GM23338 (cell line): Measurements from ENCODE around the gene PIRT. TPM values are rescaled to one million over a fixed set of nuclear protein-coding genes. Genes with fewer than 3 reads are reported as not detected.

ENCODE experiments used
- ATAC-seq: fragments of 200-7000 bp; cut with Tn5 transposase; 3 replicates; pipeline ENCODE4 v1.9.1; 2020
- DNase-seq: peaks from one replicate; pipeline ENCODE4 v3.0.0-alpha.2; 2015; ENCODE audit warnings: low spot score
- H2AFZ ChIP-seq: fragments of 200-600 bp; sonication (generic); 2 replicates; pipeline ENCODE4 v1.8.0; 2016; ENCODE audit warnings: antibody characterized with exemption, mild to moderate bottlenecking, moderate library complexity
- H3F3A ChIP-seq: fragments of 200-600 bp; sonication (generic); replicated peaks from 2 replicates; pipeline ENCODE4 v1.8.0; 2017; ENCODE audit warnings: antibody characterized with exemption, mixed run types, low read depth
- H3K27ac ChIP-seq: fragments of 200-600 bp; sonication (generic); 2 replicates; pipeline ENCODE4 v1.6.1; 2016; ENCODE audit warnings: low read depth
- H3K27me3 ChIP-seq: fragments of 200-600 bp; sonication (generic); 2 replicates; pipeline ENCODE4 v1.8.0; 2016; ENCODE audit warnings: mild to moderate bottlenecking, mixed run types, moderate library complexity; ENCODE audit not compliant: insufficient read depth
- H3K36me3 ChIP-seq: fragments of 200-600 bp; sonication (generic); 2 replicates; pipeline ENCODE4 v1.8.0; 2016; ENCODE audit warnings: mild to moderate bottlenecking; ENCODE audit not compliant: insufficient read depth
- H3K4me1 ChIP-seq: fragments of 200-600 bp; sonication (generic); 2 replicates; pipeline ENCODE4 v1.8.0; 2016; ENCODE audit warnings: mild to moderate bottlenecking, moderate library complexity; ENCODE audit not compliant: insufficient read depth
- H3K4me2 ChIP-seq: fragments of 200-600 bp; sonication (generic); 2 replicates; pipeline ENCODE4 v1.7.1; 2017; ENCODE audit warnings: mixed run types
- H3K4me3 ChIP-seq: fragments of 200-600 bp; sonication (generic); 2 replicates; pipeline ENCODE4 v1.6.1; 2016; ENCODE audit warnings: mixed run types
- H3K79me2 ChIP-seq: fragments of 200-600 bp; sonication (generic); replicated peaks from 2 replicates; pipeline ENCODE4 v1.8.0; 2017; ENCODE audit warnings: mild to moderate bottlenecking; ENCODE audit not compliant: insufficient read depth
- H3K9me2 ChIP-seq: fragments of 200-600 bp; sonication (generic); 2 replicates; pipeline ENCODE4 v1.8.0; 2017; ENCODE audit not compliant: insufficient read depth
- H4K20me1 ChIP-seq: fragments of 200-600 bp; sonication (generic); replicated peaks from 2 replicates; pipeline ENCODE4 v1.8.0; 2017; ENCODE audit warnings: mild to moderate bottlenecking; ENCODE audit not compliant: insufficient read depth
- H3K27ac Mint-ChIP-seq: 2 replicates; pipeline ENCODE4 v1.8.0; 2020; ENCODE audit warnings: inconsistent platforms, mild to moderate bottlenecking, moderate library complexity, mixed read lengths
- H3K27me3 Mint-ChIP-seq: 3 replicates; pipeline ENCODE4 v1.8.0; 2022; ENCODE audit warnings: low read depth, mild to moderate bottlenecking, moderate library complexity, mixed read lengths, inconsistent platforms; ENCODE audit not compliant: insufficient read depth, poor library complexity
- H3K36me3 Mint-ChIP-seq: 3 replicates; pipeline ENCODE4 v1.8.0; 2021; ENCODE audit warnings: low read depth, mild to moderate bottlenecking, inconsistent platforms, moderate library complexity, mixed read lengths
- H3K4me1 Mint-ChIP-seq: 3 replicates; pipeline ENCODE4 v1.8.0; 2020; ENCODE audit warnings: mild to moderate bottlenecking, inconsistent platforms, mixed read lengths
- H3K4me3 Mint-ChIP-seq: 3 replicates; pipeline ENCODE4 v1.8.0; 2021; ENCODE audit warnings: moderate library complexity, mild to moderate bottlenecking, inconsistent platforms, mixed read lengths
- H3K9me3 Mint-ChIP-seq: 3 replicates; pipeline ENCODE4 v1.8.0; 2020; ENCODE audit warnings: moderate library complexity, mild to moderate bottlenecking, inconsistent platforms, mixed read lengths
- CREB1 ChIP-seq: fragments of 250-450 bp; sonication (Bioruptor Pico); IDR thresholded peaks from 2 replicates; pipeline ENCODE4 v1.5.0; 2020; ENCODE audit warnings: low read depth, mild to moderate bottlenecking, moderate library complexity
- EZH2 ChIP-seq: fragments of 200-600 bp; sonication (generic); IDR thresholded peaks from one replicate; pipeline ENCODE4 v1.8.0; 2017; ENCODE audit warnings: antibody characterized with exemption, mild to moderate bottlenecking, low read depth; ENCODE audit not compliant: unreplicated experiment
- EZH2phosphoT487 ChIP-seq: fragments of 200-600 bp; sonication (generic); IDR thresholded peaks from one replicate; pipeline ENCODE4 v1.8.1; 2018; ENCODE audit warnings: antibody characterized with exemption; ENCODE audit not compliant: unreplicated experiment
- JUNB ChIP-seq: IDR thresholded peaks from one replicate; pipeline ENCODE4 v1.6.1; 2016; ENCODE audit warnings: antibody characterized with exemption; ENCODE audit not compliant: unreplicated experiment
- NANOG ChIP-seq: IDR thresholded peaks from 2 replicates; pipeline ENCODE4 v1.6.1; 2016; ENCODE audit warnings: antibody characterized with exemption, borderline replicate concordance
- POLR2AphosphoS5 ChIP-seq: IDR thresholded peaks from 2 replicates; pipeline ENCODE4 v1.6.1; 2016; ENCODE audit warnings: antibody characterized with exemption, low read depth
- STAT1 ChIP-seq: IDR thresholded peaks from one replicate; pipeline ENCODE4 v1.6.1; 2016; ENCODE audit warnings: antibody characterized with exemption; ENCODE audit not compliant: unreplicated experiment
- ZNF114 ChIP-seq: fragments of 250-450 bp; sonication (Bioruptor Pico); IDR thresholded peaks from 2 replicates; pipeline ENCODE4 v1.5.0; 2020; ENCODE audit warnings: mild to moderate bottlenecking, moderate library complexity
- ZNF331 ChIP-seq: fragments of 250-450 bp; sonication (Bioruptor Pico); IDR thresholded peaks from 2 replicates; pipeline ENCODE4 v1.5.0; 2020; ENCODE audit warnings: low read depth, mild to moderate bottlenecking, moderate library complexity
- polyA plus RNA-seq: library from polyadenylated mRNA; unstranded; fragments of >200 nt; fragmentation: Nextera tagmentation; extraction: Ambion mirVana; gene quantifications from 2 replicates; pipeline ENCODE4 v1.2.1, GENCODE V29; 2016
- total RNA-seq: library from RNA; depleted of rRNA; stranded (reverse); fragments of >200 nt; shearing (Covaris generic); gene quantifications from 2 replicates; pipeline ENCODE4 v1.2.3, GENCODE V29; 2014
- TF ChIP-seq, protein P1 (sequence below): IDR thresholded peaks from one replicate; pipeline ENCODE4 v1.6.1; 2018; ENCODE audit warnings: antibody characterized with exemption; ENCODE audit not compliant: unreplicated experiment
- TF ChIP-seq, protein P2 (sequence below): IDR thresholded peaks from 2 replicates; pipeline ENCODE4 v1.6.1; 2016; ENCODE audit warnings: antibody characterized with exemption
- TF ChIP-seq, protein P3 (sequence below), 2 experiments: fragments of 200-600 bp in 1 of 2; sonication (generic) in 1 of 2; conservative IDR thresholded peaks; 2 replicates each; pipeline versions ENCODE4 v1.5.1 to v1.6.1; 2016 to 2017; ENCODE audit warnings: antibody characterized with exemption in 2 of 2, low read depth in 2 of 2, mild to moderate bottlenecking in 2 of 2, moderate library complexity in 1 of 2
- TF ChIP-seq, protein P4 (sequence below): fragments of 250-450 bp; sonication (Bioruptor Pico); IDR thresholded peaks from 2 replicates; pipeline ENCODE4 v1.5.0; 2020; ENCODE audit warnings: mild to moderate bottlenecking, moderate library complexity

PIRT gene
- total and polyA plus RNA-seq, 2 experiments from 2014 or later, result not detected

- peaks cover 14% of the 10 kb centered on the region; the same call in 2 of the 3 replicates for H3K36me3 Mint-ChIP-seq
- DNase-seq, result no peak
- H3K79me2 ChIP-seq, result no peaks in the 10 kb centered on the region
- H3K4me3 Mint-ChIP-seq, result no peak overlapping the region
- H2AFZ ChIP-seq, result no peak overlapping the region
- no peak overlapping the region for H3K27ac Mint-ChIP-seq
- H3K27me3 Mint-ChIP-seq, result peaks cover 1% of the 10 kb centered on the region
- no peaks in the 10 kb centered on the region for H3K36me3 ChIP-seq
- H3K9me2 ChIP-seq, result no peaks in the 10 kb centered on the region
- ATAC-seq, result no peak
- TF ChIP-seq JUNB, result no peak
- TF ChIP-seq EZH2, result no peak
- no peak for TF ChIP-seq CREB1 (CRISPR knock-in tag)
- no peak for TF ChIP-seq STAT1
- TF ChIP-seq, protein P1, sequence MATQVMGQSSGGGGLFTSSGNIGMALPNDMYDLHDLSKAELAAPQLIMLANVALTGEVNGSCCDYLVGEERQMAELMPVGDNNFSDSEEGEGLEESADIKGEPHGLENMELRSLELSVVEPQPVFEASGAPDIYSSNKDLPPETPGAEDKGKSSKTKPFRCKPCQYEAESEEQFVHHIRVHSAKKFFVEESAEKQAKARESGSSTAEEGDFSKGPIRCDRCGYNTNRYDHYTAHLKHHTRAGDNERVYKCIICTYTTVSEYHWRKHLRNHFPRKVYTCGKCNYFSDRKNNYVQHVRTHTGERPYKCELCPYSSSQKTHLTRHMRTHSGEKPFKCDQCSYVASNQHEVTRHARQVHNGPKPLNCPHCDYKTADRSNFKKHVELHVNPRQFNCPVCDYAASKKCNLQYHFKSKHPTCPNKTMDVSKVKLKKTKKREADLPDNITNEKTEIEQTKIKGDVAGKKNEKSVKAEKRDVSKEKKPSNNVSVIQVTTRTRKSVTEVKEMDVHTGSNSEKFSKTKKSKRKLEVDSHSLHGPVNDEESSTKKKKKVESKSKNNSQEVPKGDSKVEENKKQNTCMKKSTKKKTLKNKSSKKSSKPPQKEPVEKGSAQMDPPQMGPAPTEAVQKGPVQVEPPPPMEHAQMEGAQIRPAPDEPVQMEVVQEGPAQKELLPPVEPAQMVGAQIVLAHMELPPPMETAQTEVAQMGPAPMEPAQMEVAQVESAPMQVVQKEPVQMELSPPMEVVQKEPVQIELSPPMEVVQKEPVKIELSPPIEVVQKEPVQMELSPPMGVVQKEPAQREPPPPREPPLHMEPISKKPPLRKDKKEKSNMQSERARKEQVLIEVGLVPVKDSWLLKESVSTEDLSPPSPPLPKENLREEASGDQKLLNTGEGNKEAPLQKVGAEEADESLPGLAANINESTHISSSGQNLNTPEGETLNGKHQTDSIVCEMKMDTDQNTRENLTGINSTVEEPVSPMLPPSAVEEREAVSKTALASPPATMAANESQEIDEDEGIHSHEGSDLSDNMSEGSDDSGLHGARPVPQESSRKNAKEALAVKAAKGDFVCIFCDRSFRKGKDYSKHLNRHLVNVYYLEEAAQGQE, result no peak
- TF ChIP-seq, protein P2, sequence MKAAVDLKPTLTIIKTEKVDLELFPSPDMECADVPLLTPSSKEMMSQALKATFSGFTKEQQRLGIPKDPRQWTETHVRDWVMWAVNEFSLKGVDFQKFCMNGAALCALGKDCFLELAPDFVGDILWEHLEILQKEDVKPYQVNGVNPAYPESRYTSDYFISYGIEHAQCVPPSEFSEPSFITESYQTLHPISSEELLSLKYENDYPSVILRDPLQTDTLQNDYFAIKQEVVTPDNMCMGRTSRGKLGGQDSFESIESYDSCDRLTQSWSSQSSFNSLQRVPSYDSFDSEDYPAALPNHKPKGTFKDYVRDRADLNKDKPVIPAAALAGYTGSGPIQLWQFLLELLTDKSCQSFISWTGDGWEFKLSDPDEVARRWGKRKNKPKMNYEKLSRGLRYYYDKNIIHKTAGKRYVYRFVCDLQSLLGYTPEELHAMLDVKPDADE, result no peak
- TF ChIP-seq ZNF331 (CRISPR knock-in tag), result no peak
- no peak for TF ChIP-seq ZNF114 (CRISPR knock-in tag)
- no peak for TF ChIP-seq NANOG
- no peak for TF ChIP-seq POLR2AphosphoS5
- TF ChIP-seq, protein P3, sequence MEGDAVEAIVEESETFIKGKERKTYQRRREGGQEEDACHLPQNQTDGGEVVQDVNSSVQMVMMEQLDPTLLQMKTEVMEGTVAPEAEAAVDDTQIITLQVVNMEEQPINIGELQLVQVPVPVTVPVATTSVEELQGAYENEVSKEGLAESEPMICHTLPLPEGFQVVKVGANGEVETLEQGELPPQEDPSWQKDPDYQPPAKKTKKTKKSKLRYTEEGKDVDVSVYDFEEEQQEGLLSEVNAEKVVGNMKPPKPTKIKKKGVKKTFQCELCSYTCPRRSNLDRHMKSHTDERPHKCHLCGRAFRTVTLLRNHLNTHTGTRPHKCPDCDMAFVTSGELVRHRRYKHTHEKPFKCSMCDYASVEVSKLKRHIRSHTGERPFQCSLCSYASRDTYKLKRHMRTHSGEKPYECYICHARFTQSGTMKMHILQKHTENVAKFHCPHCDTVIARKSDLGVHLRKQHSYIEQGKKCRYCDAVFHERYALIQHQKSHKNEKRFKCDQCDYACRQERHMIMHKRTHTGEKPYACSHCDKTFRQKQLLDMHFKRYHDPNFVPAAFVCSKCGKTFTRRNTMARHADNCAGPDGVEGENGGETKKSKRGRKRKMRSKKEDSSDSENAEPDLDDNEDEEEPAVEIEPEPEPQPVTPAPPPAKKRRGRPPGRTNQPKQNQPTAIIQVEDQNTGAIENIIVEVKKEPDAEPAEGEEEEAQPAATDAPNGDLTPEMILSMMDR (conservative IDR thresholded peaks at IDR 0.05; ENCODE audit: low read depth in 2 of 2), result no peak
- no peak for TF ChIP-seq EZH2phosphoT487
- TF ChIP-seq, protein P4, sequence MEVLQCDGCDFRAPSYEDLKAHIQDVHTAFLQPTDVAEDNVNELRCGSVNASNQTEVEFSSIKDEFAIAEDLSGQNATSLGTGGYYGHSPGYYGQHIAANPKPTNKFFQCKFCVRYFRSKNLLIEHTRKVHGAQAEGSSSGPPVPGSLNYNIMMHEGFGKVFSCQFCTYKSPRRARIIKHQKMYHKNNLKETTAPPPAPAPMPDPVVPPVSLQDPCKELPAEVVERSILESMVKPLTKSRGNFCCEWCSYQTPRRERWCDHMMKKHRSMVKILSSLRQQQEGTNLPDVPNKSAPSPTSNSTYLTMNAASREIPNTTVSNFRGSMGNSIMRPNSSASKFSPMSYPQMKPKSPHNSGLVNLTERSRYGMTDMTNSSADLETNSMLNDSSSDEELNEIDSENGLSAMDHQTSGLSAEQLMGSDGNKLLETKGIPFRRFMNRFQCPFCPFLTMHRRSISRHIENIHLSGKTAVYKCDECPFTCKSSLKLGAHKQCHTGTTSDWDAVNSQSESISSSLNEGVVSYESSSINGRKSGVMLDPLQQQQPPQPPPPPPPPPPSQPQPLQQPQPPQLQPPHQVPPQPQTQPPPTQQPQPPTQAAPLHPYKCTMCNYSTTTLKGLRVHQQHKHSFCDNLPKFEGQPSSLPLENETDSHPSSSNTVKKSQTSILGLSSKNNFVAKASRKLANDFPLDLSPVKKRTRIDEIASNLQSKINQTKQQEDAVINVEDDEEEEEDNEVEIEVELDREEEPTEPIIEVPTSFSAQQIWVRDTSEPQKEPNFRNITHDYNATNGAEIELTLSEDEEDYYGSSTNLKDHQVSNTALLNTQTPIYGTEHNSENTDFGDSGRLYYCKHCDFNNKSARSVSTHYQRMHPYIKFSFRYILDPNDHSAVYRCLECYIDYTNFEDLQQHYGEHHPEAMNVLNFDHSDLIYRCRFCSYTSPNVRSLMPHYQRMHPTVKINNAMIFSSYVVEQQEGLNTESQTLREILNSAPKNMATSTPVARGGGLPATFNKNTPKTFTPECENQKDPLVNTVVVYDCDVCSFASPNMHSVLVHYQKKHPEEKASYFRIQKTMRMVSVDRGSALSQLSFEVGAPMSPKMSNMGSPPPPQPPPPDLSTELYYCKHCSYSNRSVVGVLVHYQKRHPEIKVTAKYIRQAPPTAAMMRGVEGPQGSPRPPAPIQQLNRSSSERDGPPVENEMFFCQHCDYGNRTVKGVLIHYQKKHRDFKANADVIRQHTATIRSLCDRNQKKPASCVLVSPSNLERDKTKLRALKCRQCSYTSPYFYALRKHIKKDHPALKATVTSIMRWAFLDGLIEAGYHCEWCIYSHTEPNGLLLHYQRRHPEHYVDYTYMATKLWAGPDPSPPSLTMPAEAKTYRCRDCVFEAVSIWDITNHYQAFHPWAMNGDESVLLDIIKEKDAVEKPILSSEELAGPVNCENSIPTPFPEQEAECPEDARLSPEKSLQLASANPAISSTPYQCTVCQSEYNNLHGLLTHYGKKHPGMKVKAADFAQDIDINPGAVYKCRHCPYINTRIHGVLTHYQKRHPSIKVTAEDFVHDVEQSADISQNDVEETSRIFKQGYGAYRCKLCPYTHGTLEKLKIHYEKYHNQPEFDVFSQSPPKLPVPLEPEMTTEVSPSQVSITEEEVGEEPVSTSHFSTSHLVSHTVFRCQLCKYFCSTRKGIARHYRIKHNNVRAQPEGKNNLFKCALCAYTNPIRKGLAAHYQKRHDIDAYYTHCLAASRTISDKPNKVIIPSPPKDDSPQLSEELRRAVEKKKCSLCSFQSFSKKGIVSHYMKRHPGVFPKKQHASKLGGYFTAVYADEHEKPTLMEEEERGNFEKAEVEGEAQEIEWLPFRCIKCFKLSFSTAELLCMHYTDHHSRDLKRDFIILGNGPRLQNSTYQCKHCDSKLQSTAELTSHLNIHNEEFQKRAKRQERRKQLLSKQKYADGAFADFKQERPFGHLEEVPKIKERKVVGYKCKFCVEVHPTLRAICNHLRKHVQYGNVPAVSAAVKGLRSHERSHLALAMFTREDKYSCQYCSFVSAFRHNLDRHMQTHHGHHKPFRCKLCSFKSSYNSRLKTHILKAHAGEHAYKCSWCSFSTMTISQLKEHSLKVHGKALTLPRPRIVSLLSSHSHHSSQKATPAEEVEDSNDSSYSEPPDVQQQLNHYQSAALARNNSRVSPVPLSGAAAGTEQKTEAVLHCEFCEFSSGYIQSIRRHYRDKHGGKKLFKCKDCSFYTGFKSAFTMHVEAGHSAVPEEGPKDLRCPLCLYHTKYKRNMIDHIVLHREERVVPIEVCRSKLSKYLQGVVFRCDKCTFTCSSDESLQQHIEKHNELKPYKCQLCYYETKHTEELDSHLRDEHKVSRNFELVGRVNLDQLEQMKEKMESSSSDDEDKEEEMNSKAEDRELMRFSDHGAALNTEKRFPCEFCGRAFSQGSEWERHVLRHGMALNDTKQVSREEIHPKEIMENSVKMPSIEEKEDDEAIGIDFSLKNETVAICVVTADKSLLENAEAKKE (CRISPR knock-in tag), result no peak
- peaks cover 52% of the 10 kb centered on the region; the same call in 2 of the 3 replicates for H3K9me3 Mint-ChIP-seq
- no peak overlapping the region for H3K27ac ChIP-seq
- H3K4me2 ChIP-seq, result no peak overlapping the region
- H3K27me3 ChIP-seq, result no peaks in the 10 kb centered on the region
- no peaks in the 10 kb centered on the region for H3K4me1 Mint-ChIP-seq
- no peaks in the 10 kb centered on the region for H3F3A ChIP-seq
- H3K4me1 ChIP-seq, result no peaks in the 10 kb centered on the region
- no peaks in the 10 kb centered on the region for H4K20me1 ChIP-seq
- H3K4me3 ChIP-seq, result no peak overlapping the region
Observed at GRCh38 chr17:10881959-10882358, 44.1 kb upstream of the PIRT start.
